Fibroblast of lung (primary cell): ENCODE data around the gene TBX6. TPM values are rescaled to one million over a fixed set of nuclear protein-coding genes. Genes with fewer than 3 reads are reported as not detected.

Source experiments
- DNase-seq, 2 donors: peaks; one replicate each; pipeline versions ENCODE4 v3.0.0 to v3.0.0-alpha.2; 2010; ENCODE audit warnings: low read depth in 2 of 2
- H2AFZ ChIP-seq: 2 replicates; pipeline ENCODE4 v1.5.1; 2012; ENCODE audit warnings: low read length, control low read depth, inconsistent platforms
- H3K27ac ChIP-seq: 2 replicates; pipeline ENCODE4 v1.5.1; 2011; ENCODE audit warnings: low read length, control low read depth; ENCODE audit not compliant: insufficient read depth
- H3K27me3 ChIP-seq: 2 replicates; pipeline ENCODE4 v1.5.1; 2011; ENCODE audit warnings: mild to moderate bottlenecking, low read length; ENCODE audit not compliant: control insufficient read depth, insufficient read depth
- H3K36me3 ChIP-seq: 2 replicates; pipeline ENCODE4 v1.5.1; 2011; ENCODE audit warnings: low read length; ENCODE audit not compliant: control insufficient read depth, insufficient read depth
- H3K4me1 ChIP-seq: 2 replicates; pipeline ENCODE4 v1.5.1; 2011; ENCODE audit warnings: low read length; ENCODE audit not compliant: control insufficient read depth, insufficient read depth; ENCODE audit errors: extremely low read depth
- H3K4me2 ChIP-seq: 2 replicates; pipeline ENCODE4 v1.5.1; 2011; ENCODE audit warnings: low read length, control low read depth; ENCODE audit not compliant: insufficient read depth; ENCODE audit errors: extremely low read depth
- H3K4me3 ChIP-seq, 4 experiments: fragments of 200-600 bp in 1 of 4; sonication (generic) in 1 of 4; replicated peaks in 1 of 4; 2 replicates each; pipeline ENCODE4 v1.5.1; 2011 to 2016; ENCODE audit warnings: low read length in 4 of 4, low read depth in 3 of 4, mild to moderate bottlenecking in 3 of 4, control low read depth in 2 of 4, inconsistent platforms in 1 of 4, mixed read lengths in 1 of 4; ENCODE audit not compliant: insufficient read depth in 1 of 4; ENCODE audit errors: control extremely low read depth in 1 of 4
- H3K79me2 ChIP-seq: 2 replicates; pipeline ENCODE4 v1.5.1; 2012; ENCODE audit warnings: mild to moderate bottlenecking, low read length, inconsistent platforms; ENCODE audit not compliant: control insufficient read depth, insufficient read depth
- H3K9ac ChIP-seq: 2 replicates; pipeline ENCODE4 v1.5.1; 2011; ENCODE audit warnings: mild to moderate bottlenecking, low read length, control low read depth; ENCODE audit not compliant: insufficient read depth
- H3K9me3 ChIP-seq: 2 replicates; pipeline ENCODE4 v1.5.1; 2012; ENCODE audit warnings: low read depth, low read length; ENCODE audit not compliant: control insufficient read depth, insufficient read depth
- H4K20me1 ChIP-seq: 2 replicates; pipeline ENCODE4 v1.5.1; 2011; ENCODE audit warnings: low read length; ENCODE audit not compliant: control insufficient read depth, insufficient read depth; ENCODE audit errors: extremely low read depth
- CTCF ChIP-seq, 2 donors: IDR thresholded peaks in 1 of 2; conservative IDR thresholded peaks in 1 of 2; 1 replicate in 1 of 2; 2 replicates in 1 of 2; pipeline ENCODE4 v1.5.1; 2011 to 2012; ENCODE audit warnings: low read length in 2 of 2, control low read depth in 1 of 2, inconsistent platforms in 1 of 2, low read depth in 1 of 2, mild to moderate bottlenecking in 1 of 2
- EZH2 ChIP-seq: IDR thresholded peaks from 2 replicates; pipeline ENCODE4 v1.5.1; 2012; ENCODE audit warnings: low read length, control low read depth, mild to moderate bottlenecking; ENCODE audit errors: missing control alignments
- polyA plus RNA-seq, 2 donors: library from polyadenylated mRNA; depleted of rRNA in 1 of 2; stranded (reverse) in 1 of 2; unstranded in 1 of 2; fragments of >200 nt; gene quantifications; 2 replicates each; pipeline ENCODE4 v1.2.1, GENCODE V29; 2011 to 2012; ENCODE audit warnings: missing spikeins in 1 of 2
- total RNA-seq: library from RNA; depleted of rRNA; stranded (reverse); fragments of >200 nt; gene quantifications from 2 replicates; pipeline ENCODE4 v1.2.1, GENCODE V29; 2014

TBX6 gene
- total and polyA plus RNA-seq, 2 donors (not counting 1 experiment from before 2014, with no cell fraction given), result 0.33 TPM; not detected in 1

DNA sequence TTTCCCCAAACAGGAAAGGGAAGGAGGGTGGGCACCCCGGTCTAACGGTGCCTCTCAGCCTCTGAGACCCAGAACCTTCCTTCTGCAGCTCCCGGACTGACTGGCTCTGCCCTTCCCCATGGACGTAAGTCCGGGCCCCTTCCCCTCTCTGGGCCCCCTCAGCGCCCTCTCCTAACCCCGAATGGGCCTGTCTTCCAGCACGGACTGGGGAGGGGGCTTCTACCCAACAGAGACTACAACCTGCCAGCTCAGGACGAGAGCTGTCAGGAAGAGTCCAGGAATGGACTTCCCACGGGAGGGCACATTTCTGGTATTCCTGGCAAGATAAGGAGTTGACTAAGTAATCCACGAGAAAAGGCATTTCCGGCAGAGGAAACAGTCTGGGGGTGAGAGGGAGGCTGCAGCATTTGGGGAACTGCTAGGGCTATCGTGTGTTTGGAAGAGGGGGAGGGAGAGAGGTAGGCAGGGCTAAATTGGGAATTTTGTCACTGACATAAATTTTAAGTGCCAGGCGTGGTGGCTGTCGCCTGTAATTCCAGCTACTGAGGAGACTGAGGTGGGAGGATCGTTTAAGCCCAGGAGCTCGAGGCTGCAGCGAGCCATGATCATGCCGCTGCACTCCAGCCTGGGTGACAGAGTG is 38.2 kb downstream of the TBX6 start:
- Histone ChIP-seq H3K27me3 (no peaks in the 10 kb centered on the region), H3K79me2 (peaks cover 3% of the 10 kb centered on the region), H4K20me1 (no peaks in the 10 kb centered on the region), H3K4me3 (peak overlapping the region; percentile 53 to 88 (median 68)), H3K36me3 (peaks cover 2% of the 10 kb centered on the region), H3K27ac (peak overlapping the region; percentile 64), H3K9ac (peak overlapping the region; percentile 71), H2AFZ (peak overlapping the region; percentile 60), H3K9me3 (no peaks in the 10 kb centered on the region), H3K4me2 (peak overlapping the region; percentile 80), H3K4me1 (peaks cover 5% of the 10 kb centered on the region)
- TF ChIP-seq CTCF (conservative IDR thresholded peaks at IDR 0.05 in 1 of 2, IDR thresholded peaks at IDR 0.05 in 1 of 2; ENCODE audit: low read depth in 1 of 2, low read length in 2 of 2), result no peak
- no peak for TF ChIP-seq EZH2
- peak in 1 of 2 donors; percentile 62 for DNase-seq

DNA sequence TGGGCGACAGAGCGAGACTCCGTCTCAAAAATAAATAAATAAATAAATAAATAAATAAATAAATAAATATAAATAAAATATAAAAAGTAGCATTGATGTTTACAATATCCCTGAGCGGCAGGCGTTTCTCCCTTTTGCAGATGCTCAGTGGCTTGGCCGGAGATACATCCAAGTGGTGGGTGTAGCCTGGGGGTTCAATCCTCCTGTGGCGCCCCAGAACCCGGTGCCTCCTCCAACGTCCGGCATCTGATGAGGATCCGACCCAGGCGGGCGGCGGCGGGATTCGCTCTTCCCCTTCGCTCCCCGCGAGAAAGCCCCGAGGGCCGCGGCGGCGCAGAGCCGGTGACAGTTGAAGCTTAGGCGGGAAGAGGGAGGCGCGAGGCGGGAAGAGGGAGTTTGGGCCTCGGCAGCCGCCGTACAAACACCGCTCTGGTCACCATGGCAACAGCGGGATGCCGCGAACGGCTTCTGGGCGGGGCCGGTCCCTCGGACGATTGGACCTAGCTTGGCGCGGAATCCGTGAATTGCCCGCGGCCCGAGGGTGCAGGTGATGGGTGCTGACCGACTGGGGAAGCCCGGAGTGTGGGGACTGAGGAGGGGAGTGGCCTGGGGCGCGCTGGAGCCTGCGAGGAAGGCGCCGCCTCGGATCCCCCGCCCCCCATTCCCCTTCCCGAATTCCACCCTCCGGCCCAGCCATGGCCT is 38.9 kb downstream of the TBX6 start:
- Histone ChIP-seq H3K27ac (peak overlapping the region; percentile 64), H3K27me3 (no peaks in the 10 kb centered on the region), H3K4me3 (peak overlapping the region; percentile 53 to 88 (median 68)), H3K9ac (peak overlapping the region; percentile 71), H4K20me1 (no peaks in the 10 kb centered on the region), H3K36me3 (peaks cover 2% of the 10 kb centered on the region), H3K4me1 (peaks cover 5% of the 10 kb centered on the region), H2AFZ (peak overlapping the region; percentile 80), H3K9me3 (no peaks in the 10 kb centered on the region), H3K79me2 (peaks cover 3% of the 10 kb centered on the region), H3K4me2 (peak overlapping the region; percentile 80)
- peak; percentile 87 to 88 for DNase-seq
- TF ChIP-seq EZH2 (no peak), CTCF (conservative IDR thresholded peaks at IDR 0.05 in 1 of 2, IDR thresholded peaks at IDR 0.05 in 1 of 2; ENCODE audit: low read depth in 1 of 2, low read length in 2 of 2) (no peak)

DNA sequence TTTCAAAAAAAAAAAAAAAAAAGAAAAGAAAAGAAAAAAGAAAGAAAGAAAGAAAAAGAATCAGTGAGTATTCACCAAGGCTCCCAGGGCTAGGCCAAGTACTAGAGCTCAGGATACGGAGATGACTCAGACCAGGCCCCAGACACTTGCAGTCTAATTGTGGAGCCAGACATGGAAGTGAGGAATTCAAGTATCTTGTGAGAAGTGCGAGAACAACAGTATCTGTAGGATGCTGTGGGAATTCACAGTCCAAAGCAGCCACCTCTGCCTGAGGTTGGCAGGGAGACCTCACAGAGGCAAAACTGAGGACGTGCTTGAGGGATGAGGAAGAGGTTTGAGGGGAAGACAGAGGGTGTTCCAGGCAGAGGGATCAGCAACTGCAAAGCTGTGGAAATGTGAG is 40.2 kb downstream of the TBX6 start:
- Histone ChIP-seq H3K27me3 (no peaks in the 10 kb centered on the region), H3K9me3 (no peaks in the 10 kb centered on the region), H3K36me3 (peaks cover 2% of the 10 kb centered on the region), H3K27ac (no peak overlapping the region), H3K79me2 (peaks cover 3% of the 10 kb centered on the region), H3K4me2 (no peak overlapping the region), H3K4me1 (peaks cover 5% of the 10 kb centered on the region), H3K9ac (no peak overlapping the region), H3K4me3 (no peak overlapping the region), H4K20me1 (no peaks in the 10 kb centered on the region), H2AFZ (no peak overlapping the region)
- DNase-seq, result peak in 1 of 2 donors; percentile 86
- TF ChIP-seq CTCF (conservative IDR thresholded peaks at IDR 0.05 in 1 of 2, IDR thresholded peaks at IDR 0.05 in 1 of 2; ENCODE audit: low read depth in 1 of 2, low read length in 2 of 2), result no peak
- TF ChIP-seq EZH2, result no peak
